ENCODE results near the gene LRCH4.

The LRCH4 gene

DNA sequence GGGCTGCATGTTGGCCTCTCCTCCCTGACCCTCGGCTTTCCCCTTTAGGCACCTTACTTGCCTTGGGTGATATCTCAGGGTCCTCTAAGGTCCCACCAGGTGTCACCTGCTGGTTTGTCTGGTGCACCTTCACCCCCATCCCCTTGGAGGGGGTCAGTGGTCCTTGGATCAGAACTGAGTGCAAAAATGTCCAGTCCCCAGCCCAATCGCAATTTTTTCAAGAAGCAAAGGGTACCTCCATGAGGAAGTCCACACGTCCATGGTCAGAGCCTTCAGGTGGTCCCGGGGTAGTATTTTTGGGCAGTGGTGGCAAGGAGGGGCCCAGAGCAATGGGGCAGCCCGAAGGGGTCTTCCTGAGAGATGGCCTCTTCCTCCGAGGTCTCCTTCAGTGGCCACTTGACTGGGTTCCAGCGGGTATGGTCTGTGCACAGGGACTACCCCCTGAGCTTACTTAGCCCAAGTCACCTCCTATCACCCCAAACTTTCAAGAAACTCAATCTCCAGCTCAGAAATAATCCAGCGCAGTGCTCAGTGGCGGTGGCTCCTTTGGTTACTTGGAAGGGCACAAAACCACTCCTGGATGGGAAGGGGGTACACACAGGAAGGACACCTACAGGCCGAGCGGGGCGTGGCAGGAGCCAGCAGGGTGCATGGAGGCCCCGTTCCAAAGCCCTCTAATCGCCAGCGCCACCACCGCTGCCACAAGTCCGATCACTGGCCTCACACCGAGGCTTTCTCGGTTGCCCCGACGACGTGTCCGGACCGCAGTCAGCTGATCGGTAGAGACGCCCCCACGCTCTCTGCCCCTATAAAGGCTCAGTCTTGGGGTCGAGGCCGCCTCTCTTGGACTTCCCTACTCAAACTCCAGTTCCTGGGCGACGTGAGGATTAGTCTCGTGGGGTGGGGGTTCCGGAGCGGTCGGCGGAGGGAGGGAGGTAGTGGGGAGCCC, 16.8 kb downstream of the LRCH4 start:
- Histone ChIP-seq H3K9me3 (no peaks in the 10 kb centered on the region), H3K27me3 (peaks cover 58% of the 10 kb centered on the region), H3K27ac (no peak overlapping the region), H3K4me3 (ENCODE audit: low read depth in 1 of 2, low read length in 1 of 2) (no peak overlapping the region), H3K36me3 (peaks cover 32% of the 10 kb centered on the region), H3K4me1 (ENCODE audit: control insufficient read depth in 1 of 2, insufficient read depth in 1 of 2, low read depth in 1 of 2, low read length in 1 of 2) (peaks cover 14 to 25% of the 10 kb centered on the region in 2 experiments)
- TF ChIP-seq, protein P1, sequence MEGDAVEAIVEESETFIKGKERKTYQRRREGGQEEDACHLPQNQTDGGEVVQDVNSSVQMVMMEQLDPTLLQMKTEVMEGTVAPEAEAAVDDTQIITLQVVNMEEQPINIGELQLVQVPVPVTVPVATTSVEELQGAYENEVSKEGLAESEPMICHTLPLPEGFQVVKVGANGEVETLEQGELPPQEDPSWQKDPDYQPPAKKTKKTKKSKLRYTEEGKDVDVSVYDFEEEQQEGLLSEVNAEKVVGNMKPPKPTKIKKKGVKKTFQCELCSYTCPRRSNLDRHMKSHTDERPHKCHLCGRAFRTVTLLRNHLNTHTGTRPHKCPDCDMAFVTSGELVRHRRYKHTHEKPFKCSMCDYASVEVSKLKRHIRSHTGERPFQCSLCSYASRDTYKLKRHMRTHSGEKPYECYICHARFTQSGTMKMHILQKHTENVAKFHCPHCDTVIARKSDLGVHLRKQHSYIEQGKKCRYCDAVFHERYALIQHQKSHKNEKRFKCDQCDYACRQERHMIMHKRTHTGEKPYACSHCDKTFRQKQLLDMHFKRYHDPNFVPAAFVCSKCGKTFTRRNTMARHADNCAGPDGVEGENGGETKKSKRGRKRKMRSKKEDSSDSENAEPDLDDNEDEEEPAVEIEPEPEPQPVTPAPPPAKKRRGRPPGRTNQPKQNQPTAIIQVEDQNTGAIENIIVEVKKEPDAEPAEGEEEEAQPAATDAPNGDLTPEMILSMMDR (IDR thresholded peaks at IDR 0.05), result peak; percentile 27

DNA sequence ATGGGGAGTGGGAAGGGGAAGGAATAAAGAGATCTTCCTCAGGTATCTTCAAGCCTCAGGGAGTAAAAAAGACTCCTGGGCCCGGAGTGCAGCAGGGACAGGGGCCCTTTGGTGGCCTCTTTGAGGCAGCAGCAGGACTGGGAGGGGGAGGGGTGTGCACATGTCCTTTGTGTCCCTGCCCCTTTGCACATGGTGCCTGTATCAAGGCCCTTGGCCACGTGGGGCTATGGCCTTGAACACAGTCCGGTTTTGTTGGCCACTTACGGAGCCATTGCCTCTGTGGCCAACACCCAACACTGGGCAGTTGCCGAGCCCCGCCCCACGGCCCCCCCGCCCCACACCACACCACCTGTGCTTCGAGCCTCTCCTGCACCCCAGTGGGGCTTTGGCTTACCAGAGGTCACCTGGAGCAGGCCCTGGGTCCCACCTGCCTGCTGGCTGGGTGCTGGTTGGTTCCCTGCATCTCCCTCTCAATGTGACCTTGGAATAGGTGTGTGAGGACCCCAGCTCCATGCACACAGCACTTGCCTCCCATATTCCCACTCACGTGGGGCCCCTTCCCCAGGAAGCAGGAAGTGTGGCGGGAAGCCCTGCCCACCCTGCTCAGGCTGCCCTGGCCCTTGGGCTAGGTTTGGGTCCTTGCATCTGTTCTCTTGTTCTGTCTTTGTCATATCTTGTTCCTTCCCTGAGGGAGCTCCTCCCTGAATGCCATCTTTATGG, 17.6 kb downstream of the LRCH4 start:
- H3K4me3 ChIP-seq (ENCODE audit: low read depth in 1 of 2, low read length in 1 of 2), result no peak overlapping the region
- H3K9me3 ChIP-seq, result no peaks in the 10 kb centered on the region
- TF ChIP-seq, protein P1 (IDR thresholded peaks at IDR 0.05), result no peak
- H3K27me3 ChIP-seq, result peaks cover 58% of the 10 kb centered on the region
- H3K36me3 ChIP-seq, result peaks cover 24% of the 10 kb centered on the region
- peaks cover 17 to 31% of the 10 kb centered on the region in 2 experiments for H3K4me1 ChIP-seq (ENCODE audit: control insufficient read depth in 1 of 2, insufficient read depth in 1 of 2, low read depth in 1 of 2, low read length in 1 of 2)
- no peak overlapping the region for H3K27ac ChIP-seq

DNA sequence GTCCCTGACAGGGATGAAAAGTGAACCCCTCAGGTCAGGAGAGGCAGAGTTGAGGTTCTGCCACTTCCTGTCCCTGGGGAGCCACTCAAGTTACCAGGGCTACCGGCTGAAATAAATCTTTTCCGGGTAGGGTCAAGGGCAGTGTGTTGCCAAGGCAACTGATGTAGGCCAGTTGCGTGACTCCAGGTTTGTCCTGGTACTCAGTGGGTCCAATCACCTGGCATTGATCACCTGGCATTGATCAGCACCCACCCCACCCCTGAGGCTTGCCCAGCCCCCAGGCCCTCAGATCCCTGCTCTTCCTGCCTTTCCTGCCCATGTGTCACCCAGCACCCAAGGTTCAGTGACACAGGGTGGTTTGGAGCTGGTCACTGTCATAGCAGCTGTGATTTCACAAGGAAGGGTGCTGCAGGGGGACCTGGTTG, 18.2 kb downstream of the LRCH4 start:
- peaks cover 18% of the 10 kb centered on the region for H3K36me3 ChIP-seq
- TF ChIP-seq, protein P1 (IDR thresholded peaks at IDR 0.05), result no peak
- H3K9me3 ChIP-seq, result no peaks in the 10 kb centered on the region
- peaks cover 17 to 31% of the 10 kb centered on the region in 2 experiments for H3K4me1 ChIP-seq (ENCODE audit: control insufficient read depth in 1 of 2, insufficient read depth in 1 of 2, low read depth in 1 of 2, low read length in 1 of 2)
- H3K27ac ChIP-seq, result no peak overlapping the region
- H3K4me3 ChIP-seq (ENCODE audit: low read depth in 1 of 2, low read length in 1 of 2), result no peak overlapping the region
- peaks cover 52% of the 10 kb centered on the region for H3K27me3 ChIP-seq

DNA sequence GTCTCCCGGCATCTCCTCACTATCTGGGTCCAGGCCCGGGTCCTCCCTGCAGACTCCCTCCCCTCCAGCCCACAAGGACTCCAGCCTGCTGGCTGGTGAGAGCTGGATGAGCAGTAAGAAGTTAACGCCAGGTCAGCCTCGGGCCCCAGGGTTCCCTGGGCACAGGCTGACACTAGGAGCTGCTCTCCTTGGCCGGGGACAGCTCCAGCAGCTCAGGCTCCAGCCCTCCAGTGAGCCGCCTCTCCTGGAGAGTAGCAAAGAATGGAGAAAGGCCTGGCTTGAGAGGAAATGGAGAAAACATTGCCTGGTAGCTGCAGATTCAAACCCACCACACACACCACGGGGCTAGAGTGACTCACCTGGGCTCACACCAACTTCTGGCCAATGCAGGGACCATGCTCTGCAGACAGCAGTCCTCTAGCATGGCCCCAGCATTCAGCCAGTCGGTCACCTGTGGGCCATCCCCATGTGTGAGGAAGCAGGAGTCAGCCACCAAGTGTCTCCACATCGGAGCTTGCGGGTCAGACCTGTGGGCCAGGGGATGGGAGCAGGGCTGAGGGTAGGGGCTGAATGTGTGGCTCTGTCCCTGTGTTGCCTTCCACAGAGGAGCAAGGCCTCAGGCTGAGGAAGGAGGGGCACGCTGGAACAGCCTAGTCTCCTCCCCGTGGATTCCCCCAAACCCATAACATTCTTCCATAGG, 18.7 kb downstream of the LRCH4 start:
- H3K36me3 ChIP-seq, result peaks cover 12% of the 10 kb centered on the region
- no peak overlapping the region for H3K4me3 ChIP-seq (ENCODE audit: low read depth in 1 of 2, low read length in 1 of 2)
- TF ChIP-seq, protein P1 (IDR thresholded peaks at IDR 0.05), result no peak
- H3K4me1 ChIP-seq (ENCODE audit: control insufficient read depth in 1 of 2, insufficient read depth in 1 of 2, low read depth in 1 of 2, low read length in 1 of 2), result peaks cover 17 to 30% of the 10 kb centered on the region in 2 experiments
- H3K9me3 ChIP-seq, result no peaks in the 10 kb centered on the region
- peaks cover 46% of the 10 kb centered on the region for H3K27me3 ChIP-seq
- no peak overlapping the region for H3K27ac ChIP-seq

DNA sequence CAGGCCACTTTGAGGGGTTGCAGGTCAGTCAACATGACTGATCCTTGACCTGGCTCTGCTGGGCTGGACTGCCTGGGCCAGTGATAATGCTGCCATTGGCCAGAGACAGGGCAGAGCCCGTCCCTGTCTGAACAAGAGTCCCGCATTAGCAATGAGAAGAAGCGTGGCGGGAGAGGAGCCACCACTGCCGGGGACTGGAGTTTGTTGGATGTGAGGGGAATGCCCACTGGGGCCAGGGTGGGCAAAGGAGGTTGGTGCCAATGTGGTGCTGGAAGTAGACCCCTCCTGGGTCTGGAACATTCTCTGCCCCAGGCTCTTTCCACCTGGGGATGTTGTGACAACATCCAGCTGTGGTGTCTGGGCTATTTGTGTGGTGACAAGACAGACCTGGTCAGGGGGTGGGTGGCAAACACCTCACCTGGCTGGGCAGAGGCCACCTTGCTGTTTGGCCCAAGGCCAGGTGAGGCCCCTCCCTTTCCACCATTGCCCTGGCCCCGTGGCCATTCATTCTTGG, 19.9 kb downstream of the LRCH4 start:
- TF ChIP-seq, protein P1 (IDR thresholded peaks at IDR 0.05), result no peak
- Histone ChIP-seq H3K9me3 (no peaks in the 10 kb centered on the region), H3K4me3 (ENCODE audit: low read depth in 1 of 2, low read length in 1 of 2) (no peak overlapping the region), H3K36me3 (peaks cover under 1% of the 10 kb centered on the region), H3K27me3 (peaks cover 35% of the 10 kb centered on the region), H3K27ac (no peak overlapping the region), H3K4me1 (ENCODE audit: control insufficient read depth in 1 of 2, insufficient read depth in 1 of 2, low read depth in 1 of 2, low read length in 1 of 2) (peaks cover 12 to 19% of the 10 kb centered on the region in 2 experiments)

Measured in neutrophil (primary cell).